ENCODE results near the gene EIF3J.

The EIF3J gene

DNA sequence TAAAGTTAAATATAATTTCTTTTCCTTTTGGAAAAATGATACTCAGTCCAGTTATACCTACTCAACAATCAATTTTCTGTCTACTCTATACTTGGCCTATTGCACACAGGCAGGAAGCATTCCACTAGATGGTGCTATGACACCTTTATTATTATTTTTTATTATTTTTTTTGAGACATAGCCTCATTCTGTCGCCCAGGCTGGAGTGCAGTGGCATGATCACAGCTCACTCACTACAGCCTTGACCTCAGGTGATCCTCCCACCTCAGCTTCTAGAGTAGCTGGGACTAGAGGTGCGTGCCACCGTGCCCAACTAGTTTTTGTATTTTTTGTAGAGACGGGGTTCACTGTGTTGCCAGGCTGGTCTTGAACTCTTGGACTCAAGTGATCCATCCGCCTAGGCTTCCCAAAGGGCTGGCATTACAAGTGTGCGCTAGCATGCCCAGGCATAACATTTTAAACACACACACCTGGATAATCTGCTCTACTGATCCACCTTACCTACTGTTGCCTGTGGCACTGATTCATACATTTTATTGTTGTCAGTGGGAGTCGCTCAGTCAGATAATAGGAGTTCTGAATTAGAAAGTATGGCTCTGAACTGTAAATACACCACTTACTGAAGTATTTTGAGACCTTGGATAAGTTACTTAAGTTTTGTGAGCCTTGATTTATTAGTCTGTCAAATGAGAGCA is 56.2 kb downstream of the EIF3J start:
- DNase-seq = no peak

DNA sequence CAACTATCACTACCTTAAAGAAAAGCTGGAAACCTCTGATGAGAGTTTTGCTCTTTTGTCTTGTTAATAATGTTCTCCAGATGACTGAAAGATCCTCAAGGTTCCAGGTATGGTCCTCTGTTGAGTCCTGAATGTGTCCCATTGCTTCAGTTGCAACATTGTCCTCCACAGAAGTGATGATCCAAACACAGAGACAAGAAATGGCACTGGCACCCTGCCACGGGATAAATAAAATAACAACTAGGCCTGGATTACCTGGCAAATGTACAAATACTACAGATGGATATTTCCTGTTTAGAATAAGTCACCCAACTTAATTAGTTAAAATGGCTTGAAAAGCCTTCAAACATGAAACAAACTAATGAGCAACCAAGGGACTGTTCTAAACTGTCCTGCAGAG is 58.3 kb downstream of the EIF3J start:
- no peak for DNase-seq

GRCh38 chr15:44595656-44596510 is 58.9 kb downstream of the EIF3J start:
- DNase-seq = no peak

- DNase-seq = no peak
Measured at GRCh38 chr15:44596511-44597010, 59.6 kb downstream of the EIF3J start.

GRCh38 chr15:44598066-44598465 is 61.1 kb downstream of the EIF3J start:
- DNase-seq = no peak

- DNase-seq = no peak
Measured at GRCh38 chr15:44598892-44599291, 61.9 kb downstream of the EIF3J start.

- no peak for DNase-seq
Measured at GRCh38 chr15:44603126-44603525, 66.2 kb downstream of the EIF3J start.

- no peak for DNase-seq
Measured at GRCh38 chr15:44606740-44607139, 69.8 kb downstream of the EIF3J start.
